Left lung (tissue), 10 donors: ENCODE data around the gene CA10. TPM values are rescaled to one million over a fixed set of nuclear protein-coding genes. Genes with fewer than 3 reads are reported as not detected.
A peak's percentile ranks its signal among the peaks of the same experiment; 100 is the strongest.

Source experiments
- ATAC-seq: fragments of 200-7000 bp; cut with Tn5 transposase; one replicate; pipeline ENCODE4 v1.9.1; 2020; ENCODE audit warnings: moderate library complexity
- DNase-seq, 4 donors: peaks; one replicate each; pipeline ENCODE4 v3.0.0-alpha.2; 2013 to 2020
- H3K27ac ChIP-seq, 2 donors: fragments of 200-600 bp; sonication (generic) in 1 of 2; one replicate each; pipeline versions ENCODE4 v1.5.0 to v1.8.0; 2020 to 2021
- H3K27me3 ChIP-seq, 2 donors: fragments of 200-600 bp; sonication (generic) in 1 of 2; one replicate each; pipeline versions ENCODE4 v1.5.0 to v1.8.0; 2020 to 2021
- H3K36me3 ChIP-seq, 2 donors: fragments of 200-600 bp; sonication (generic) in 1 of 2; one replicate each; pipeline versions ENCODE4 v1.5.0 to v1.8.0; 2020 to 2021
- H3K4me1 ChIP-seq, 2 donors: fragments of 200-600 bp; one replicate each; pipeline ENCODE4 v1.8.0; 2021
- H3K4me3 ChIP-seq, 2 donors: fragments of 200-600 bp; sonication (generic) in 1 of 2; one replicate each; pipeline versions ENCODE4 v1.5.0 to v1.8.0; 2020 to 2021; ENCODE audit warnings: mild to moderate bottlenecking in 1 of 2
- H3K9me3 ChIP-seq, 2 donors: fragments of 200-600 bp; sonication (generic) in 1 of 2; one replicate each; pipeline versions ENCODE4 v1.5.0 to v1.8.0; 2020 to 2021
- CTCF ChIP-seq, 2 donors: fragments of 200-600 bp; sonication (generic) in 1 of 2; IDR thresholded peaks; one replicate each; pipeline versions ENCODE4 v1.5.0 to v1.8.0; 2021; ENCODE audit warnings: antibody characterized with exemption in 2 of 2
- intact Hi-C, 2 donors: fragments of 100-400 bp; cut with DNase I; formaldehyde crosslinking; loops; one replicate each; pipeline versions ENCODE4 v1.11.2 to v1.14.2; 2022
- polyA plus RNA-seq, 6 donors: library from polyadenylated mRNA; unstranded; fragments of 120-200 nt; gene quantifications; one replicate each; pipeline ENCODE4 v1.2.1, GENCODE V29; 2013; ENCODE audit not compliant: insufficient read length in 6 of 6
- total RNA-seq, 2 donors: library from RNA; stranded (reverse); fragmentation: NEBNext Ultra II Directional; extraction: Animal tissue kit (Norgen Biotek cat#: 25700); gene quantifications; one replicate each; pipeline ENCODE4 v1.2.1, GENCODE V29; 2021
- donor health status: DM: no; HTN: yes; CAD: no.
- donor health status: DM: no; HTN: no; CAD: no.

The CA10 gene
- total and polyA plus RNA-seq, 8 donors = 0.06 to 0.31 TPM; not detected in 6

- no peaks in the 10 kb centered on the region for H3K36me3 ChIP-seq
- H3K27me3 ChIP-seq = no peaks in the 10 kb centered on the region
- H3K27ac ChIP-seq = no peak overlapping the region
- no peak for ATAC-seq
- no peak for TF ChIP-seq CTCF (IDR thresholded peaks at IDR 0.05)
- no peak overlapping the region for H3K4me3 ChIP-seq
- intact Hi-C loops = no loop called here
- H3K9me3 ChIP-seq = peaks cover 0 to 16% of the 10 kb centered on the region in 2 donors
- H3K4me1 ChIP-seq = no peaks in the 10 kb centered on the region
- DNase-seq = no peak
Measured at GRCh38 chr17:51588063-51588462, 570.5 kb downstream of the CA10 start.

- intact Hi-C loops = no loop called here
- Histone ChIP-seq H3K36me3 (no peaks in the 10 kb centered on the region), H3K27me3 (no peaks in the 10 kb centered on the region), H3K9me3 (peaks cover 0 to 16% of the 10 kb centered on the region in 2 donors), H3K4me1 (no peaks in the 10 kb centered on the region), H3K4me3 (no peak overlapping the region), H3K27ac (no peak overlapping the region)
- no peak for TF ChIP-seq CTCF (IDR thresholded peaks at IDR 0.05)
- ATAC-seq = no peak
- DNase-seq = no peak
Measured at GRCh38 chr17:51587516-51587915, 571.0 kb downstream of the CA10 start.

- Histone ChIP-seq H3K27ac (no peak overlapping the region), H3K4me1 (no peaks in the 10 kb centered on the region), H3K27me3 (no peaks in the 10 kb centered on the region), H3K9me3 (peaks cover 0 to 17% of the 10 kb centered on the region in 2 donors), H3K36me3 (no peaks in the 10 kb centered on the region), H3K4me3 (no peak overlapping the region)
- TF ChIP-seq CTCF (IDR thresholded peaks at IDR 0.05) = peak in 1 of 2 donors; percentile 30
- DNase-seq = no peak
- ATAC-seq = peak; percentile 26
- intact Hi-C loops = no loop called here
Measured at GRCh38 chr17:51585514-51586104, 572.9 kb downstream of the CA10 start.

GRCh38 chr17:51580869-51581268, 577.6 kb downstream of the CA10 start:
- intact Hi-C loops = no loop called here
- H3K4me3 ChIP-seq = no peak overlapping the region
- H3K27ac ChIP-seq = no peak overlapping the region
- DNase-seq (no peak), ATAC-seq (no peak)
- no peaks in the 10 kb centered on the region for H3K4me1 ChIP-seq
- no peaks in the 10 kb centered on the region for H3K36me3 ChIP-seq
- no peak for TF ChIP-seq CTCF (IDR thresholded peaks at IDR 0.05)
- H3K9me3 ChIP-seq = peaks cover 0 to 10% of the 10 kb centered on the region in 2 donors
- H3K27me3 ChIP-seq = no peaks in the 10 kb centered on the region
